Adipose tissue (tissue), 3 donors: Measurements from ENCODE around the gene UBE2G1. TPM values are rescaled to one million over a fixed set of nuclear protein-coding genes. Genes with fewer than 3 reads are reported as not detected.

Experiments used
- H3K27ac ChIP-seq: one replicate; pipeline ENCODE4 v1.5.1; 2013; ENCODE audit warnings: low read depth, low read length
- WGBS, 3 donors: extraction: QIAGEN DNeasy Blood & Tissue Kit; methylation state at CpG; one replicate each; pipeline ENCODE4 v1.1.7; 2013; 5-methylcytosine and 5-hydroxymethylcytosine counted together
- polyA plus RNA-seq, 3 donors: library from polyadenylated mRNA; stranded (reverse); fragments of 200-250 nt; gene quantifications; one replicate each; pipeline ENCODE4 v1.2.3, GENCODE V29; 2013
- donor health status: healthy with polysubstance abuse.
- donor health status: Bipolar disorder and iron deficiency.
- donor health status: healthy.

Gene UBE2G1, protein sequence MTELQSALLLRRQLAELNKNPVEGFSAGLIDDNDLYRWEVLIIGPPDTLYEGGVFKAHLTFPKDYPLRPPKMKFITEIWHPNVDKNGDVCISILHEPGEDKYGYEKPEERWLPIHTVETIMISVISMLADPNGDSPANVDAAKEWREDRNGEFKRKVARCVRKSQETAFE
- polyA plus RNA-seq = 10 to 100 TPM; 12.9 to 28.1 (median 13.3) TPM

DNA sequence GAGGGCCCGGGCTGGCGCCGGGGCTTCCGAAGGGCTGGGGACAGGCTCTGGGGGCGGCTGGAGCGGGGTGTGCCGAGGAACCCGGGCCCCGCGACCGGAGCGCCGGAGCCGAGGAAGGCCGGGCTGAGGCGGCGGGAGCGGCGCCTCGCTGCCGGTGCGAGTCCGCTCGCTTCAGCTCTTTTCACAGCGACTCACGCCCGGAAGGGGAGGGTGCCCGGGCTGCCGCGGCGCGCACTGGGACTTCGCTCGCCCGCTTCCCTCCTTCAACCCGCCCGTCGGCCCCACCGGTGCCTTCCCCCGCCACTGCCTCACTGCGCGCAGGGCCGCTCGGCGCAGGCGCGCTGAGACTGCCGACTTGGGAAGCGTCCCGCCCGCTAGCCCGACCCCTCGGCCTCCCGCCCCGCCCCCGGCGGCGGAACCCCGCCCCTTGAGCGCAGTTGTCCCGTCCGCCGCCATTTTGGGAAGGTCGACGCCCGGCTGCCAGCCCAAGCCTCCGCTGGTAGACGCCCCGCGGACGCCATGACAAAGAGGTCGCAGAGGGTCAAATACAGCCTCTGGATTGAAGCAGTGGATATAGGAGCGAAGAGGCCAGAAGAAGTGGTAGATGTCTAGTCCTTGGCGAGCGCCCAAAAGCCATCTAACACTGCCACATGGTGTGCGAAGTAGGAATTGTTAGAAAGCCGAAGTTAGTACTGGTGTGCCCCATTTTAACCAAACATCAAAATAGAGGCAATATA is at the start of gene UBE2G1:
Gene UBE2G1 (minus strand): TSS at position 349 of the 737 bp plus-strand sequence. CDS start 359 bp downstream, outside the sequence.
- 0 to 1% (median 1%) methylated on average over 59 to 77 of the region's 77 CpGs for WGBS, 3 donors
- peak within 1 kb of the TSS; percentile 97 for H3K27ac ChIP-seq

DNA sequence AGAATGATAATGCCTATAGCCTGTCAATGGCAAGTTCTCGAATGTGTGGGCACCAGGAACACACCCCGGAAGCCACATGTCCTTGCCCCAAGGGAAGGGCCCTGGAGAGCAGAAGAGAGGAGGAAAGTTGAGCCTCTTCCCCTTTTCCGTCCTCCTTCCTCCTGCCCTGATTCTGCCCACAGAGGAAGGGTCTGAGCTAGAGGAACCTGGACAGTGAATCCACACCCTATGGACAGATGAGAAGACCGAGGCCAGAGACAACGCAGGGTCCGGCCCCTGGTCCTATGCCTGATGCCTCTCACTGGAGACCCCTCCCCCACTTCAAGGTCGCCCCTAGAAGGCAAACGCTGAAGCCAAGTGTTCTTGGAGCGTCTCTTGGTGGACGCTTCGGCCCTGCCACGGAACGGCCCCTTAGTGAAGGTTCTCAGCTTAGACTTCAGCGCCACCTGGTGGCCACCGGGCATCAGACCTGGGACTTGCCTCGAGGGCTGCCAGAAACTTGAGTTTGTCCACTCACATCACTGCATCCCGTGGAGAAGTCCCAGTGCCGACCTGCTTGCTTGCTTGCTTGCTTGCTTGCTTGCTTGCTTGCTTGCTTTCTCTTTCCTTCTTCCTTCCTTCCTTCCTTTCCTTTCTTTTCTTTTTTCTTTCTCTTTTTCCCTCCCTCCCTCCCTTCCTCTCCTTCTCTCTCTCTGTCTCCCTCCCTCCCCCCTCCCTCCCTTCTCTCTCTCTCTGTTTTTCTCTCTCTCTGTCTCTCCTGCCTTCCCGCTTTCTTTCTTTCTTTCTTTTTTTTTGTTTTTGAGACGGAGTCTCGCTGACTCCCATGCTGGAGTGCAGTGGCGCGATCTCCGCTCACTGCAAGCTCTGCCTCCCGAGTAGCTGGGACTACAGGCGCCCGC is 46.7 kb upstream of the UBE2G1 start:
- no peak overlapping the region for H3K27ac ChIP-seq
- WGBS, 3 donors = 32 to 36% (median 35%) methylated on average over 26 to 27 of the region's 27 CpGs

DNA sequence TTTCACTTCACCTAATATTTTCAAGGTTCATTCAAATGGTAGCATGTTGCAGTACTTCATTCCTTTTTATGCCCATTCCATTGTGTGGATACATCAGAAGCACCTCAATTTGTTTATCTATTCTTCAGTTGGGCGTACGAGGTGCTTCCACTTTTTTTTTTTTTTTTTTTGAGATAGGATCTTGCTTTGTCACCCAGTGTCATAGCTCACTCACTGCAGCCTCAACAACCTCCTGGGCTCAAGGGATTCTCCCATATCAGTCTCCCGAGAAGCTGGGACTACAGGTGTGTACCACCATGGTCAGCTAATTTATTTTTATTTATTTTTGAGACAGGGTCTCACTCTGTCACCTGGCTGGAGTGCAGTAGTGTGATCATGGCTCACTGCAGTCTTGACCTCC is 44.7 kb upstream of the UBE2G1 start:
- 69 to 85% (median 75%) methylated on average over 3 of the region's 3 CpGs for WGBS, 3 donors

DNA sequence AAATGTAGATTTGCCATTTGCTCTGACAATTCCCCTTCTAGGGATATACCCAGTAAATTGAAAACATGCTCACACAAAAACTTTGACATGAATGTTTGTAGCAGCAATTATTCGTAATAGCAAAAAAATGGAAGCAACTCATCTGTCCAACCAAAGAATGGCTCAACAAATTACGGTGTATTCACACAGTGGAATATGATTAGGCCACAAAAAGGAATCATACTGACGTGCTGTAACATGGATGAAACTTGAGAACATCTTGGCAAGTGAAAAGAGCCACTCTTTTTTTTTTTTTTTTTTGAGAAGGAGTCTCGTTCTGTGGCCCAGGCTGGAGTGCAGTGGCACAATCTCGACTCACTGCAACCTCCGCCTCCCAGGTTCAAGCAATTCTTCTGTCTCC is 43.2 kb upstream of the UBE2G1 start:
- 74 to 81% (median 80%) methylated on average over 6 of the region's 6 CpGs for WGBS, 3 donors
- H3K27ac ChIP-seq = no peak overlapping the region

More for the DNA sequence above, 44.7 kb upstream of the UBE2G1 start:
- no peak overlapping the region for H3K27ac ChIP-seq

DNA sequence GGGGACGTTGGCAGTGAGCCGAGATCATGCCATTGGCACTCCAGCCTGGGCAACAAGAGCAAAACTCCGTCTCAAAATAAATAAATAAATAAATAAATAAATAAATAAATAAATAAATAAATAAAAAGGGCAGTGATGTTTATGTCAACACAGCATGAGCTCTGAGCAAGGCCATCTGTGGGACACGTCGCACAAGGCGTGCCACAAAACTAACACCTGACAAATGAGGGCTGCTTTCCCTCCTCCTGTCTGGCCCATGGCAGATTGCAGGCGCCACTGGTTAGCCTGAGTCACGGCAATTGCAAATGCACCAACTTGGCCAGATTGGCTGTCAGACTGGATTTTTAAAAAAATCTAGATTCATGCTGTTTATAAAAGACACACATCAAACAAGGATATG is 41.4 kb upstream of the UBE2G1 start:
- no peak overlapping the region for H3K27ac ChIP-seq
- 51 to 90% (median 82%) methylated on average over 8 of the region's 8 CpGs for WGBS, 3 donors

DNA sequence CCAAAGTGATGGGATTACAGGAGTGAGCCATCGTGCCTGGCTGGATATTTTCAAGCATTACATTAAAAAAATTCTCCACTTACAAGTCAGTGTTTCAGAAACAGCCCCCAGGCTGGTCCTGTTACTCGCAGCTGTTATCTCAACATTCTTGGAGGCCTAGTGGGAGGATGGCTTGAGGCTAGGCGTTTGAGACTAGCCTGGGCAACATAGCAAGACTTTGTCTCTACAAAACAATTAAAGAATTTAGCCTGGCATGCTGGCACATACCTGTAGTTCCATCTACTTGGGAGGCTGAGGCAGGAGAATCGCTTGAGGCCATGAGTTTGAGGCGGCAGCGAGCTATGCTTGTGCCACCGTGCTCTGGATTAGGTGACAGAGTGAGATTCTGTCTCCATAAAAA is 40.7 kb upstream of the UBE2G1 start:
- H3K27ac ChIP-seq = no peak overlapping the region
- 88 to 95% (median 90%) methylated on average over 7 of the region's 7 CpGs for WGBS, 3 donors

DNA sequence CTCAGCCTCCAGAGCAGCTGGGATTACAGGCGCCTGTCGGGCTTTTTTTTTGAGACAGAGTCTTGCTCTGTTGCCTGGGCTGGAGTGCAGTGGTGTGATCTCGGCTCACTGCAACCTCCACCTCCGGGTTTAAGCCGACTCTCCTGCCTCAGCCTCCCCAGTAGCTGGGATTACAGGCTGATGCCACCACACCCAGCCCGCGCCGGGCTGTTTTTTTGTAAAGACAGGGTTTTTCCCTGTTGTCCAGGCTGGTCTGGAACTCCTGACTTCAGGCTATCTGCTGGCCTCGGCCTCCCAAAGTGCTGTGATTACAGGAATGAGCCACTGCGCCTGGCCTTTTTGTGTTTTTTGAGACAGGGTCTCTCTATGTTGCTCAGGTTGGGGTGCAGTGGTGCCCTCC is 39.9 kb upstream of the UBE2G1 start:
- no peak overlapping the region for H3K27ac ChIP-seq
- 96 to 97% (median 96%) methylated on average over 10 of the region's 10 CpGs for WGBS, 3 donors

DNA sequence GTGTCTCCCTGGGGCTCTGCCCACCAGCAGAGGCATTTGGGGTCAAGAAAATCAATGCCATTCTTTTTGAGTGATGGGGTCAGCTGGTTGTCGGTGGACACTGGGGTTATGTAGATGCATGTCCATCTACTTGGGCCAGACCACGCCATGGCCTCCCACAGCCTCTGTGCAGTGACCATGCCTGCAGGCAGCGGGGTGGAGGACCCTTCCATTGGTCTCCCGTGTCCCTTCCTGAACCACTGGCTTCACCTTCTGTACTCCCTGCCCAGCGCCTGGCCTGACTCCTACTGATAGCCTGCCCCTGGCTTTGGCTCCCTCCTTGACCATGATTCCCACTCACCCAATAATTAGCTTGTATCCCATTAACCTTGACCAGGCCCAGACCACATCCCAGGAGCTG is 39.2 kb upstream of the UBE2G1 start:
- no peak overlapping the region for H3K27ac ChIP-seq
- 80 to 92% (median 90%) methylated on average over 5 of the region's 5 CpGs for WGBS, 3 donors

DNA sequence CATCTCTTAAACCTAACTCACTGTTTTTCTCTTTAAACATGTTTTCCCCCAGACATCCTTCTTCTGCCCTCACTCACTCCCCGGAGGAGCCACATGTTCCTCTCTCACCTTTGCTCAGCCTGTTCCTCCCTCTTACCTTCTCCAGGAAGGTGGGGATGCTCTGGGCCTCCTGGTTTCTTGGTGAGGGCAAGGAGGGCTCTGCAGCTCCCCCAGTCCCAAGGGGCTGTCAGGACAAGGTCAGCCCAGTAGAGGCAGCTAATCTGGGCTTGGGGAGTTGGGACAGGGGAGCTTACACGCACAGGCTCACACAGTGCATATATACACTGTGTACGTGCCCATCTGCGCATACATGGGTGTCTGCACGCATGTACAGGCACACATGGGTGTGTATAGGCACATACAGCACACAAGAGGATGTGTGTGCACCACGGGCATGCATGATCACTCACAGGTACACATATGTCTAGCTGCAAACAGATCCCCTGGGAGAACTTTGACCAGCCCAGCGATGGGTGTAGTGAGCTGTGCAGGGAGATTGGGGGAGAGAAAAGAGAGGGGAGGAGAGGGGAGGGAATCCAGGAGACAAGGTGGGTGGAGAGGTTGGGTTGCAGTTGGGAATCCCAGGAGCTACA is 38.7 kb upstream of the UBE2G1 start:
- 78 to 90% (median 86%) methylated on average over 7 of the region's 7 CpGs for WGBS, 3 donors
- no peak overlapping the region for H3K27ac ChIP-seq

DNA sequence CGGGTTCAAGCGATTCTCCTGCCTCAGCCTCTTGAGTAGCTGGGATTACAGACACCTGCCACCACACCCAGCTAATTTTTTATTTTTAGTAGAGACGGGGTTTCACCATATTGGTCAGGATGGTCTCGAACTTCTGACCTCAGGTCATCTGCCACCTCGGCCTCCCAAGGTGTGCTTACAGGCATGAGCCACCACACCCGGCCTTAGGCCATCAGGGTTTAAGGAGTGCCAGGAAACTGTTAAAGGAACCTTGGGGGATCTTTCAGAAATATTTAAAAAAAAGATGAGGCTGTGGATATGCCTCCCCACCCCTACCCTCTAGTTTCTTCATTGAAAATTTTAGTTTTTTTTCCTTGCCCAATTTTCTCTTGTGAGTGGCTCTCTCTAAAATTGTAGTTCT is 31.4 kb upstream of the UBE2G1 start:
- no peak overlapping the region for H3K27ac ChIP-seq
- WGBS, 3 donors = 93 to 98% (median 94%) methylated on average over 6 of the region's 6 CpGs

DNA sequence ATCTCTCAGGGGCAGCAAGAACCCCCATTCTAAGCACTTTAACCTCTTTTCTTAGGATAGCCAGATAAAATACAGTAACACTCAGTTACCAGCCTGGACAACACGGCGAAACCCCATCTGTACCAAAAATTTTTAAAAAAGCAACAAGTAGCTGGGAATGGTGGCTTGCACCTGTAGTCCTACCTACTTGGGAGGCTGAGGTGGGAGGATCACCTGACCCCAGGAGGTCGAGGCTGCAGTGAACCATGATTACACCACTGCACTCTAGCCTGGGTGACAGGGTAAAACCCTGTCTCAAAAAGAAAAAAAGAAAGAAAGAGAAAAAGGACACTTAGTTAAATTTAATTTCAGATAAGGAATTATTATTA is 28.6 kb upstream of the UBE2G1 start:
- 89 to 91% (median 89%) methylated on average over 3 of the region's 3 CpGs for WGBS, 3 donors
- H3K27ac ChIP-seq = no peak overlapping the region

DNA sequence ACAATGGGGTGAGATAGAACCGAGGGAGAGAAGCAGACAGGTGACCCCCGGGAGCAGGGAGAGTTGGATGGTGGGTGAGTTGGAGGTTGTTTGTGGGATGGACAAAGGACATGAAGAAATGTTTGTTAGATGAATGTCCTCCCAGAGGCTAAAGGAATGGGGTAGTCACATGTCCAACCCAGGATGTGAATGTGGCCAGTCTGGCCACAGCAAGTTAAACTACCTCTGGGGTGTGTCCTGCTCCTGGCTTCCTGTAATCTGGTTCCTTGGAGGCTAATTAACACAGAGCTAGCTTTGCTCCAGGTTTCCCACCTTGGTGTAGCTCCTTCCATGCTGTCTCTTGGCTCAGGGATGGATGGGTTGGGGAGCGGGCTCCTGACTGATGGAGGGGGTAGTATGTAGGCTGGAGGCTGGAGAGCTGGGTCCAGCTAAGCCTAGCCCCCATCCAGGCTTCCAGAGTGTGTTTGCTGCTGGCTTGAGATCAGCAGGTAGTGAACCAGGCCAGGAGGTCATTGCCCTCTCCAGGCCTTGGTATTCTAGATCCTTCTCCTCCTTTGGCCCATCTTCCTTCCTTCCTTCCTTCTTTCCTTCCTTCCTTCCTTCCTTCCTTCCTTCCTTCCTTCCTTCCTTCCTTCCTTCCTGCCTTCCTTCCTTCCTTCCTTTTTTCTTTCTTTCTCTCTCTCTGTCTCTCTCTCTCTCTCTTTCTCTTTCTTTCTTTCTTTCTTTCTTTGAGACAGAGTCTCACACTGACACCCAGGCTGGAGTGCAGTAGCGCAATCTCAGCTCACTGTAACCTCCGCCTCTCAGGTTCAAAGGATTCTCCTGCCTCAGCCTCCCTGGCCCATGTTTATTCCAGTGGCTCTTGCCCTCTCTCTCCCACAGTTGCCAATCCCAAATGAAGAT is 28.0 kb upstream of the UBE2G1 start:
- WGBS, 3 donors = 87 to 94% (median 87%) methylated on average over 5 of the region's 5 CpGs
- no peak overlapping the region for H3K27ac ChIP-seq

DNA sequence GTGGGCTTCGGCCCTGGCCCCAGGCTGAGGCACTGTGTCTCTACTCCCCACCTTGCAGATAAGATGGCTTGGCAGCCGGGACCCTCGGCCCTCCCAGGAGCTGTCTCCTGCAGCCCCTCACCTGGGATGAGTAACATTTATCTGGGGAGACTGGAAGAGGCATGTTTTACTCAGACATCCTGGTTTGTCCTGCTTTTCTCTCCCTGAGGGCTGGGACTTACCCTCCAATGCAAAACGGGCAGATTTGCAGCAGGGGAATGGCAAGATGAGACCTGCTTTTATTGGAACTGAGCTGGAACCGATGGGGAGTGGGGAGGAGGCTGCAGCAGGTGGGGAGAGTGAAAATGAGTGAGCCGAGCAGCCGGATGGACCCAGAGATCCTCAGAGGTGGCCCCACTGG is 27.3 kb upstream of the UBE2G1 start:
- WGBS, 3 donors = 71 to 82% (median 80%) methylated on average over 7 of the region's 7 CpGs
- H3K27ac ChIP-seq = no peak overlapping the region

DNA sequence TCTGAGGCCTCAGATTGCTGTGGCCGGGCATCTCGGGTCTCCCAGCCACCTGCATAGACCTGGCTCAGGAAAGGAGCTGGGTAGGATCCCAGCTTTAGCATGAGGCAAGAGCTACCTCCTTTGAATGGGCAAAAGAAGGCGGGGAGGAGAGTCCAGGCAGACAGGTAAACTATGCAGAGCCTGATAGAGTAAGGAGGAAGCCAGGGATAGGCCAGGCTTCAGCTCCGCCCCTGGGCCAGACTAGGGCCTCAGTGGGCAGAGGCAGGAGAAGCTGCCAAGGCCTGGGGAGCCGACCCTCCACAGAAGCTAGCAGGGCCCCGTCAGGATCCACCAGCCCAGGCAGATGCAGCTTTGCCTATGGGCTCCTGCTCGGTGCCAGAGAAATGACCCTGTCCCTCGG is 22.6 kb upstream of the UBE2G1 start:
- no peak overlapping the region for H3K27ac ChIP-seq

DNA sequence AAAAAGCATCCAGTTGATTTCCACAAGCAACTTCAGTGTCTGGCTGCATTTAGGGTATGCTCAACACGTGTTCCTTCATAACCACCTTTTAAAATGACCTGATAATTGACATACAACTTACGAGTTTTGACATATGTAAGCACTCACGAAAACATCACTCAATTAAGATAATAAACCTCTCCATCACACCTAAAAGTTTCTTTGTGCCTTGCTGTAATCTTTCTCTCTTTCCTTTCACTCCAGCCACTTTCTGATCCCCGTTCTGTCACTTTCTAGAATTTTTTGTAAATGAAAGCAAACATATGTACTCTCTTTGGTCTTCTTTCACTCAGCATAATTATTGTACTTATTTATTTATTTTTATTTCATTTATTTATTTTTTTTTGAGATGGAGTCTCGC is 20.7 kb upstream of the UBE2G1 start:
- no peak overlapping the region for H3K27ac ChIP-seq
- 91 to 95% (median 95%) methylated on average over 5 of the region's 5 CpGs for WGBS, 3 donors

More for the DNA sequence above, 22.6 kb upstream of the UBE2G1 start:
- WGBS, 3 donors = 68 to 83% (median 77%) methylated on average over 8 of the region's 8 CpGs

DNA sequence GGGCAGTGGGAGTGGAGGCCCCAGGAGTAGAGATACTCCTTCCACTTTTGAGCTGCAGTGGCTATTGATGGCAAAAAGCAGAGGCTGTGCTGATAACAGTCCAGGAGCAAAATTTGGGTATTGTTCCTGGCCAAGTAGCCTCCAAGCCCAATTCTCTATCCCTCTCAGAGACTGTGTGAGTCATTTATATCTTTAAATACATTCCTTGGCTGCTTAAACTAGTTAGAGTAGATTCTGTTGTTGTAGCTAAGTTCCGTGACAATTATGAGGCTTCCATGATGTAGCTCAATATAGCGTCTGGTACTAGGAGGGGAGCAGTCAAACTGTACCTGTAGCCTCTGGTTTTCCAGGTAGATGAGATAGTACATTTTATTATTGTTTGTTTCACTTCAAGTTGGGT is 19.9 kb upstream of the UBE2G1 start:
- WGBS, 3 donors = 79 to 86% (median 85%) methylated on average over 2 of the region's 2 CpGs
- H3K27ac ChIP-seq = no peak overlapping the region

DNA sequence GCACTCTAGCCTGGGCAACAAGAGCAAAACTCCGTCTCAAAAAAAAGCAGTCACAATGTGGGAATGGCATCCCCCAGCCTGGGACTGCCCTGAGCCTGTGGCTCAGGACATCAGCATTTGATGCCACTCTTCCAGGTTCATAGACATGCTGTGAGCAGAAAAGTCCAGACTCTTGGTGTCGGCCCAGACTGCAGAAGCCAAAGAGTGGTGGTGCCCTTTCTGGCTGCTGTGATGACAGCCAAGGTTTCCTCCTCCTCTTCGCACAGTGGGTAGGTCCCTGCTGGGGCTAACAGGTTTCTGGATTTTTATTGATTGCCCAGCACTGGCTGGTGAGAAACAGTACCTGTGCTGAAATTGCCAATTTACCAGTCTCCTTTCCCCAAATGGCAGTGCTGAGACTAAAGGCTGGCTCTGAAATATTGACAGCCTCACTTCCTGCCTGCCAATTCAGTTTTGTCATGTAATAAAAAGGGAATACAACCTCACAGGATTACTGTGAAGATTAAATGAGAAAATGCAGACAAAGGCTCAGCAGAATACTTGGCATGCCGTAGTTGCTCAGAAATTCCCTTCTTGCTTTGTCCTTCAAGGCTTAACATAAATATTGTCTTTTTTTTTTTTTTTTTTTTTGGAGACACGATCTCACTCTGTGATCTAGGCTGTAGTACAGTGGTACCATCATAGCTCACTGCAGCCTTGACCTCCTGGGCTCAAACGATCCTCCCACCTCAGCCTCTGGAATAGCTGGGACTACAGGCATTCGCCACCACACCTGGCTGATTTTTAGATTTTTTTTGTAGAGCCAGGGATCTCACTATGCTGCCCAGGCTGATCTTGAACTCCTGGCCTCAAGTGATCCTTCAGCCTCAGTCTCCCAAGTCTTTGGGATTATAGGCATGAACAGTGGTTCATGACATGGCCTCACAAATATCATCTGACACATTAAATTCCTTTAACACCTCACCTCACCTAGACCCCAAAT is 15.5 kb upstream of the UBE2G1 start:
- WGBS, 3 donors = 71 to 89% (median 79%) methylated on average over 7 of the region's 7 CpGs
- H3K27ac ChIP-seq = no peak overlapping the region
